ENCODE measurements around the gene RNF121.

RNF121 gene

DNA sequence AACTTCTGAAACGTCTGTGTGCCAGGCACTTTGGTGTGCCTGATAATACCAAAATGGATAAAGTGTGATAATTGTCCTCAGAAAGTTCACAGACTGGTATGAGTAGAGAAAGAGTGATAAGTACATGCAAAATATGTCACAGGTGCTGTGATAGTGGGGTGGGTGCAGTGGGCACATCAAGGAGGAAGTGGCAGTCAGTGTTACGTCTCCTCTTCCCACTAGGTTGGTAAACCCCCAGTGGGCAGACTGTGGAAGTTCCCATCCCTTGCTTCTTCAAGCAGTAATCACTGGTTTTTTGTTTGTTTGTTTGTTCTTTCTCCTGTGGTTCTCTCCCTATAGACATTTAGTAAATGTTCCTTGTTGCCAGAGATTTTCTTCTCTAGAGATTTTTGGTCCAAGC is 5.4 kb downstream of the RNF121 start:
- no peak for DNase-seq (ENCODE audit: low read depth, low spot score)

DNA sequence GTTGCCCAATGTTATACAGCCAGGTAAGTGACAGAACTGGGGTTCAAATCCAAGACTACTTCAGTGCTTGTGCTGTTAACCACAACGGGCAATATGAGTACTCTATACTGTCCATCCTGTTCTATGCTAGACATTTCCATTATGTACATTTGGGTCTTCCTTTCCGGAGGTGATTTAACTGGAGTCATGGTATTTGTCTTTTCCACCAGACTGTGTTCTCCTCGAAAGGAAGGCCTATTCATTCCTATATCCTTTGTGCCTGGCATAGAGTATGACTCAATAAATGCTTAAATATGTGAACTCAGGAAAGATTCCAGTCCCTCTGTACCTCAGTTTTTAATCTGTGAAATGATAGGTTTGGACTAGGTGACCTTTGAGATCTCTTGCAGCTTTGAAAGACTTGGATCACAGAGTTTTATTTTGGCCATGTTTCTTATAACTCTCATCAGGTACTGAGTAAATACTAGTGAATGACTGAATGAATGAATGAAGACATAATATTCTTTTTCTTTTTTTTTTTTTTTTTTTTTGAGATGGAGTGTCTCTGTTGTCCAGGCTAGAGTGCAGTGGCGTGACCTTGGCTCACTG is 6.6 kb downstream of the RNF121 start:
- no peak for DNase-seq (ENCODE audit: low read depth, low spot score)

DNA sequence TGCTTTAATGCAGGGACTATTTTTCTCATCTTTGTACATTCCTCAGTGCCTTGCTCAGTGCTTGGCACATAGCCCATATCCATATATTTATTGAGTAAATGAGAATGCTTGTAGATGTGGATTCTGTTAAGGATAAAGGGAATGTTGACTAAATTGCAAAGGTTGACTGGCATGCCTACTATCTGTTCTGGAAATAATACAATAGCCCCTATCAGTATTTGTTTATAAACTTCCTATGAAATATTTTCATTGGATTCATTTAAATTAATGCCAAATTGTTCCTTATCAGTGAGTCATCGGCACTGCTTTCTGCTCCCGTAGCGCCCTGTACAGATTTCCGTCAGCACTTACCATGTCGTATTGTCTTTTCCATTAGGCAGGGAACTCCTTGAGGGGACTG is 8.0 kb downstream of the RNF121 start:
- DNase-seq (ENCODE audit: low read depth, low spot score), result no peak

DNA sequence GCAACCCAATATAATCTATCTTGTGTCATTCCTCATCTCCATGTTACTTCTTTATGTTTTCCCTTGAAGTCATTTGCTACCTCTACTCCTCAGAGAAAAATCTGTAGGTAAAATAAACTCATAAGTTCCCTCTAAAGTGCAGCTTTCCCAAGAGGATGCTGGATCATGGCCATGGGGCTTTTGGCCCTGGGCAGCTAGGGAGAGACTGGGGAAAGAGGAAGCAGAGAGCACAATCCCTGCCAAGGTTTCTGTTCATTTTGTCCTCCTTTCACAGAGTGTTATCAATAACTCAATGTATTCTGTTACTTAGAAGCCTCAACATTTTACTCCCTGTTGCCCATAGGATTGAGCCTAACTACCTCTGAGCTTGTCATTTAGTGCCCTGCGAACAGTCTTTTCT is 9.0 kb downstream of the RNF121 start:
- no peak for DNase-seq (ENCODE audit: low read depth, low spot score)

- DNase-seq (ENCODE audit: low read depth, low spot score), result no peak
These were observed 11.8 kb downstream of the RNF121 start for GRCh38 chr11:71940561-71941219.

DNA sequence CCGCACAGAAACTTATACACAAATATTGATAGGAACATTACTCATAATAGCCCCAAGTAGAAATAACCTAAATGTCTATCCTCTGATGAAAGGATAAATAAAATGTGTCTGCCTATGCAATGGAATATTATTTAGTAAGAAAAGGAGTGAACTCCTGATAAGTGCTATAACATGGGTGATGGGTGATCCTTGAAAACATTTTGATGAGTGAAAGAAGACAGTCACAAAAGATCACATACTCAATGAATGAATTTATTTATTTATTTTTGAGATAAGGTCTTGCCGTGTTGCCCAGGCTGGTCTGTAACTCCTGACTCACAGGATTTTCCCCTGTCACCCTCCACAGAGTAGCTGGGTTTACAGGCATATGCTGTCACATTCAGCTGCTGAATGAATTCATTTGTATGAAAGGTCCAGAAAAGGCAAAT is 17.3 kb downstream of the RNF121 start:
- DNase-seq (ENCODE audit: low read depth, low spot score), result no peak

- no peak for DNase-seq (ENCODE audit: low read depth, low spot score)
These were observed 18.7 kb downstream of the RNF121 start for GRCh38 chr11:71947498-71947897.

- DNase-seq (ENCODE audit: low read depth, low spot score), result no peak
These were observed 19.6 kb downstream of the RNF121 start for GRCh38 chr11:71948314-71949027.

DNA sequence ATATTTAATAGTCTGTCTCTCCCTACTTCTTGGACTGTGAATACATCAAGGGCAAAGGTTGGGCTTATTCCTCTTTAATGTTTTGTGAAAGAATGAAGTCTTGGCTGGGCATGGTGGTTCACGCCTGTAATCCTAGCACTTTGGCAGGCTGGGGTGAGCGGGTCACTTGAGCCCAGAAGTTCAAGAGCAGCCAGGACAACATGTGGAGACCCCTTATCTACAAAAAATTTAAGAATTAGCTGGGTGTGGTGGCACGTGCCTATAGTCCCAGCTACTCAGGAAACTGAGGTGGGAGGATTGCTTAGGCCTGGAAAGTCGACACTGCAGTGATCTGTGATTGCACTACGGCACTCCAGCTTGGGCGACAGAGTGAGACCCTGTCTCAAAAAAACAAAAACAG is 20.2 kb downstream of the RNF121 start:
- no peak for DNase-seq (ENCODE audit: low read depth, low spot score)

GRCh38 chr11:71951741-71952310 is 23.0 kb downstream of the RNF121 start:
- DNase-seq (ENCODE audit: low read depth, low spot score), result no peak

DNA sequence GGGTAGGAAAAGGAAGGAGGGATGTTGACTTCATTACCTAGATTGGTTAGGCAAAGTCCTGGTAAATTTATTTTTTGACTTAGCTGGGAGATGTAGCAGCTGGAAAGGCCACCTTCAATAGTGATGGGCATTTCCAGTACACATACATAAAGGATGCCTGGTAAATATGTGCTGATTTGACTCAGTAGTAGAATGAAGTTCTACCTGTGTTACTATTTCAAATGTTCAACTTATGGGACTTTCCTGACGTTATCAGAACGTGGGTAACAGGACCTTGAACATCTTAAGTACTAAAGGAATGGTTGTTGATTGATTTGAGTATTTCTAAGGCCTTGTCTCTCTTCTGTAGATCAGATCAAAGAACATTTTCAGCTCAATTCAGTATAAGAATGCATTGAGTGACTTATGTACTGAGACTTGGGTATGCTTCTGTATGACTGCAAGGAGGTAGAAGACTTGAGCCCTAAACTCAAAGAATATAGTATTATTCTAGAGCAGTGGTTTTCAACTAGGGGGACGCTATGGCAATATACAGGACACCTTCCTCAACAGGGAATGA is 27.1 kb downstream of the RNF121 start:
- DNase-seq (ENCODE audit: low read depth, low spot score), result no peak

GRCh38 chr11:71962428-71963038 is 33.7 kb downstream of the RNF121 start:
- no peak for DNase-seq (ENCODE audit: low read depth, low spot score)

GRCh38 chr11:71963468-71963867 is 34.6 kb downstream of the RNF121 start:
- DNase-seq (ENCODE audit: low read depth, low spot score), result no peak

- no peak for DNase-seq (ENCODE audit: low read depth, low spot score)
These were observed 35.8 kb downstream of the RNF121 start for GRCh38 chr11:71964641-71965040.

DNA sequence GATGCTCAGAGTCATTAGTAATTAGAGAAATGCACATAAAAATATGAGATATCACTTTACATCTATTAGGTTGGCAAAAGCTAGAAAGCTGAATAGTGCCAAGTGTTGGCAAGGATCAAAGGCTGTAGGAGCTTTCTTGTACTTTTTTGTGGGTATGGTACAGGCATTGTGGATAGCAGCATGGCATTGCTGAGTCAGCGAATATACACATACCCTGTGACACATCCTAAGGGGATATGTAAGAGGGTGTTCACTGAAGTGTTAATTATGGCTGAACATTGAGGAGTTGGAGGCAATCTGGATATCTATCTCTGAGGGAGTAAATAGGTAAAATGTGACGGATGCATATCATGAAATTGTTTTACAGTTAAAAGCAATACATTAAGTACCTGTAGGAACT is 42.8 kb downstream of the RNF121 start:
- DNase-seq (ENCODE audit: low read depth, low spot score), result no peak

DNA sequence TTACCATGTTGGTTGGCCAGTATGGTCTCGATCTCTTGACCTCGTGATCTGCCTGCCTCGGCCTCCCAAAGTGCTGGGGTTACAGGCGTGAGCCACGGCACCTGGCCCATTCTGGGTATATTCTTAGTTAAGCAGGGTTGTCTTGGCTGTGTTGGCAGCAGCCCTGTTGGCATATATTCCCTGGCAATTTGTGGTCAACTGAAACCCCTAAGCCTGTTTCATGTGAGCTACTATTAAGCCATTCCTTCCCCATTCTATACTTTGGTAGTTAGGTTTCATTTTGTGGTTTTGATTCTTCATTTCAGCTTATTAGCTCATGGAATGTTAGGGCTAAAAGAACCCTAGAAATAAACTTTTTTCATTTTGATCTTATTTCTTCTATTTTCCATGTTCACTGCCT is 47.7 kb downstream of the RNF121 start:
- no peak for DNase-seq (ENCODE audit: low read depth, low spot score)

DNA sequence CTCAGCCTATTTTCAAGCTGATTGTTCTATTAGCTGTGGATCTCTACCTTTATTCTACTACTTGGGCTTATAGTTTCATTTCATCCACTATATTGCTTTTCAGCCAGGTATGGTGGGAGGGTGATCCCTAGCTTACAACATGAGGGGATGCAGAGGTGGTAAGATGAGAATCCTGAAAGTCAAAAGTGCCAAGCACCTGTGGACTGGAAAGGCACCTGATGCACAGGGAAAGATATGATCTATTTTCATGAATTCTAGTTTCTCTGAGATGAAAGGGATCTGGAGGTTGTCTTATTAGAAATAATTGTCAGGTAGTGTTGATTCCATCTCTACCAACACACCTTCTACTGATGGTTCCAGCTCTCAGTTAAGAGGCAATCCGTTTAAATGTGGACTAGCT is 48.2 kb downstream of the RNF121 start:
- DNase-seq (ENCODE audit: low read depth, low spot score), result no peak

DNA sequence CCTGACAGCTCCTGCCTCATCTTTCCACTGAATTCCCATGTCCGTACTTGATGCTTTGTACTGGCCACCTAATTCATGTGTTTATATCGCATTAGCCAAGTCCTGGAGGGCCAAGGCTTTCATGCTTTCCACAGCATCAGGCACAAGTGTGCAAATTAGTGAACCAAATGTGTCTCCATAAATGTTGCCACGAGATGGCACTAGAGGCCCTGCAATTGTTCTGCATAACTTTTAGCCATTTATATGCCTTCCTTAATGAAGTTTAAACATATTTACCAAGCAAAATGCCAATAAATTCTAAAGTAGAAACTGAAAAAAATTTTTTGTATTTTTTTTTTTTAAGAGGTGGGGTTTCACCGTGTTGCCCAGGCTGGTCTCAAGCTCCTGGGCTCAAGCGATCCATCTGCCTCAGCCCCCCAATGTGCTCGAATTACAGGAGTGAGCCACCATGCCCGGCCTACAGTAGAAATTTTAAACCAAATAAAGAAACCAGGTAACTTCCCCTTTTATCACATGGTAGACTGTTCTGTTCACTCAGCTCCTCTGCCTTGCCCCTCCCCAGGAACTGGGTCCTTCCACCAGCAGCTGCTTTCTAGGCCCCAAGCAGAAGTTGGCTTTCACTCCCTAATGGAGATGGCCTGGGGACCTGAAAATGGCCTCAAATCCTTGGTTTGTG is 49.0 kb downstream of the RNF121 start:
- DNase-seq (ENCODE audit: low read depth, low spot score), result peak; percentile 21

- no peak for DNase-seq (ENCODE audit: low read depth, low spot score)
These were observed 50.2 kb downstream of the RNF121 start for GRCh38 chr11:71979094-71979493.

- DNase-seq (ENCODE audit: low read depth, low spot score), result no peak
These were observed 50.8 kb downstream of the RNF121 start for GRCh38 chr11:71979602-71980001.

DNA sequence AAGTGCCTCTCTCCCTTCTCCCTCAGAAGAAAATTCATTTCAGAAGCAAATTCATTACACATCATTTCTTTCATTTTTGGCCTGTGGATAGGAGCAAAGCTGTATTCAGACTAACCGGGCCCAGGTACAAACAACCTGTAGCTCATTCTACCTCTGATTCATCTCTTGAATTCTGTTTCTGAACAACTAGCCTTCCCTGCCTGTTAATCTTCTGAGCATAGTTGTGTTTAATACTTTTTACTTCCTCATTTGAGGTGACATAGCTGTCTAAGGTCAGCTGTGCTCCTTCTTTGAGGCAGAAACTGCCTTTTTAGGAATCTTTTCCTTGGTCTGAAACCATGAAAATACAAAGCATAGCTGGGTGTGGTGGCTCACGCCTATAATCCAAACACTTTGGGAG is 57.3 kb downstream of the RNF121 start:
- DNase-seq (ENCODE audit: low read depth, low spot score), result no peak

Measured in activated CD4-positive, CD25-positive, alpha-beta regulatory T cell treated with anti-CD3 and anti-CD28 coated beads, Interleukin-2, amount 50 U/mL, for 16 hours (primary cell).